ENCODE measurements around the gene ST6GALNAC3.

GRCh38 chr1:76507376-76507775 lies 432.8 kb downstream of the ST6GALNAC3 start:
- TF ChIP-seq POLR2A (IDR thresholded peaks at IDR 0.05; ENCODE audit: borderline replicate concordance, extremely low read depth, insufficient read depth, insufficient read length): no peak
- TF ChIP-seq CTCF (IDR thresholded peaks at IDR 0.05 in 2 of 3, conservative IDR thresholded peaks at IDR 0.05 in 1 of 3; ENCODE audit: borderline replicate concordance in 1 of 3, insufficient read depth in 1 of 3, low read depth in 2 of 3, low read length in 2 of 3): no peak

Data from HCT116 (cell line).